Spleen (tissue), 11 donors: Measurements from ENCODE around the gene PLXNA2. TPM values are rescaled to one million over a fixed set of nuclear protein-coding genes. Genes with fewer than 3 reads are reported as not detected.

Source experiments
- DNase-seq: peaks from one replicate; pipeline ENCODE4 v3.0.0-alpha.2; 2020
- H3K27ac ChIP-seq, 8 donors: fragments of 200-600 bp; sonication (generic) in 7 of 8; 1 replicate in 4 of 8; 2 replicates in 4 of 8; pipeline versions ENCODE4 v1.5.0 to v1.8.0; 2016 to 2021; ENCODE audit warnings: inconsistent platforms in 4 of 8, mild to moderate bottlenecking in 4 of 8, moderate library complexity in 1 of 8
- H3K27me3 ChIP-seq, 7 donors: fragments of 200-600 bp; sonication (generic) in 6 of 7; replicated peaks in 1 of 7; 1 replicate in 4 of 7; 2 replicates in 3 of 7; pipeline versions ENCODE4 v1.5.0 to v1.8.0; 2016 to 2021; ENCODE audit warnings: inconsistent platforms in 3 of 7, mild to moderate bottlenecking in 1 of 7
- H3K36me3 ChIP-seq, 6 donors: fragments of 200-600 bp; sonication (generic) in 5 of 6; 1 replicate in 4 of 6; 2 replicates in 2 of 6; pipeline versions ENCODE4 v1.5.0 to v1.8.0; 2016 to 2021; ENCODE audit warnings: inconsistent platforms in 2 of 6
- H3K4me1 ChIP-seq, 6 donors: fragments of 200-600 bp; sonication (generic) in 5 of 6; 1 replicate in 3 of 6; 2 replicates in 3 of 6; pipeline versions ENCODE4 v1.5.0 to v1.8.0; 2016 to 2021; ENCODE audit warnings: inconsistent platforms in 3 of 6
- H3K4me3 ChIP-seq, 8 donors: fragments of 200-600 bp; sonication (generic) in 7 of 8; 1 replicate in 4 of 8; 2 replicates in 4 of 8; pipeline versions ENCODE4 v1.5.0 to v1.8.0; 2016 to 2021; ENCODE audit warnings: inconsistent platforms in 4 of 8, mild to moderate bottlenecking in 4 of 8, moderate library complexity in 2 of 8
- H3K9me3 ChIP-seq, 8 donors: fragments of 200-600 bp; sonication (generic) in 7 of 8; 1 replicate in 4 of 8; 2 replicates in 4 of 8; pipeline versions ENCODE4 v1.5.0 to v1.8.0; 2016 to 2021; ENCODE audit warnings: inconsistent platforms in 4 of 8
- POLR2A ChIP-seq, 3 donors: fragments of 450-650 bp; IDR thresholded peaks; one replicate each; pipeline ENCODE4 v1.5.1; 2017; ENCODE audit warnings: antibody characterized with exemption in 3 of 3, mild to moderate bottlenecking in 1 of 3
- POLR2AphosphoS5 ChIP-seq, 3 donors: sonication (generic); formaldehyde crosslinking; IDR thresholded peaks; one replicate each; pipeline ENCODE4 v1.5.1; 2017; ENCODE audit warnings: antibody characterized with exemption in 3 of 3
- WGBS, 5 donors: extraction: QIAGEN DNeasy Blood & Tissue Kit in 3 of 5; methylation state at CpG; one replicate each; pipeline versions ENCODE4 v1.1.5 to v1.1.7; 2013 to 2018; 5-methylcytosine and 5-hydroxymethylcytosine counted together
- intact Hi-C: fragments of 100-400 bp; cut with DNase I; formaldehyde crosslinking; loops from one replicate; pipeline ENCODE4 v1.15.0; 2023; ENCODE audit warnings: low total_unique reads
- polyA plus RNA-seq, 3 donors: library from polyadenylated mRNA; stranded (reverse); fragments of 200-250 nt; gene quantifications; one replicate each; pipeline ENCODE4 v1.2.1, GENCODE V29; 2013
- total RNA-seq, 7 donors: library from RNA; depleted of rRNA in 3 of 7; stranded (reverse); fragments of >200 nt in 3 of 7; fragmentation: NEBNext Ultra II Directional in 4 of 7; extraction: Animal tissue kit (Norgen Biotek cat#: 25700) in 4 of 7; gene quantifications; one replicate each; pipeline versions ENCODE4 v1.1.0 to v1.2.1, GENCODE V29; 2016 to 2021
- TF ChIP-seq, protein P1 (sequence below), 11 experiments: fragments of 200-600 bp in 7 of 11; fragments of 450-650 bp in 4 of 11; sonication (generic) in 4 of 11; IDR thresholded peaks in 8 of 11; conservative IDR thresholded peaks in 3 of 11; 1 replicate in 7 of 11; 2 replicates in 4 of 11; pipeline versions ENCODE4 v1.4.0 to v1.8.0; 2016 to 2021; ENCODE audit warnings: antibody characterized with exemption in 11 of 11, inconsistent platforms in 4 of 11, mild to moderate bottlenecking in 1 of 11
- donor health status: healthy with polysubstance abuse.
- donor health status: DM: no; HTN: no; CAD: no; lungs with moderate emphysema.
- donor health status: DM: no; HTN: no; CAD: no.
- donor health status: Bipolar disorder and iron deficiency.
- donor health status: healthy.
- donor health status: DM: no; HTN: no; CAD: no.
- donor health status: DM: yes; HTN: yes; CAD: no.

The PLXNA2 gene
- total and polyA plus RNA-seq, 10 donors: 0.93 to 16.9 (median 7.0) TPM

DNA sequence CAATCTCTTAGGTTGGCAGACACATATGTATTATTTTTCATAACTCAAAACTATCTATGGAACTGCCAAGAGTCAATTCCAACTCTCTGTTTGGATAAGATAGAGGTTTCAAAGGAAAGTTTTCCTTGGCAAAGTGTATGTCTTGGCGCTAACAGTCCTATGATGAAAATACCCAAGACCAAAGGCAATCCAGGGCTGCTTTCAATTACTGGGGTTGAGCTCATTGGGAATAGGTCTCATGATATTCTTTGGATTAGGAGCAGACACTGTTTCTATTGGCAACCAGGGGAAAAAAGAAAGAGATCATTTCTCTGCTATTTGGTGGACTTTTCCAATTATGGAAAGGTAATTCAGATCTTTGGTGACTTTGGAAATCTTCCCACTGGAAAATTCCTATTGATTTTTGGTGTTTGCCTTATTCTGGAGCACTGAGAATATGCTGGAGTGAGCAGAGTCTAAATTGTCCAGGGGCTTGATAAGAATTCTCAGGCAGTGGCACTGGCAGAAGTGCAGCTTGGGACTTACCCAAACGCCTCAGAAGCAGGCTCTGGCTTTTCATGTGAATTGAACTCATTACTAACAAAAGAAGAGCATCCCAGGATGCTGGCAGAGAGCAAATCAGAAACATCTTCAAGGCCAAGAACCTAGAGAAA is 20.4 kb upstream of the PLXNA2 start:
- DNase-seq: no peak
- 70 to 86% (median 71%) methylated on average over 2 of the region's 2 CpGs for WGBS, 5 donors
- TF ChIP-seq POLR2A (IDR thresholded peaks at IDR 0.05) (no peak), POLR2AphosphoS5 (IDR thresholded peaks at IDR 0.05) (no peak)
- TF ChIP-seq, protein P1, sequence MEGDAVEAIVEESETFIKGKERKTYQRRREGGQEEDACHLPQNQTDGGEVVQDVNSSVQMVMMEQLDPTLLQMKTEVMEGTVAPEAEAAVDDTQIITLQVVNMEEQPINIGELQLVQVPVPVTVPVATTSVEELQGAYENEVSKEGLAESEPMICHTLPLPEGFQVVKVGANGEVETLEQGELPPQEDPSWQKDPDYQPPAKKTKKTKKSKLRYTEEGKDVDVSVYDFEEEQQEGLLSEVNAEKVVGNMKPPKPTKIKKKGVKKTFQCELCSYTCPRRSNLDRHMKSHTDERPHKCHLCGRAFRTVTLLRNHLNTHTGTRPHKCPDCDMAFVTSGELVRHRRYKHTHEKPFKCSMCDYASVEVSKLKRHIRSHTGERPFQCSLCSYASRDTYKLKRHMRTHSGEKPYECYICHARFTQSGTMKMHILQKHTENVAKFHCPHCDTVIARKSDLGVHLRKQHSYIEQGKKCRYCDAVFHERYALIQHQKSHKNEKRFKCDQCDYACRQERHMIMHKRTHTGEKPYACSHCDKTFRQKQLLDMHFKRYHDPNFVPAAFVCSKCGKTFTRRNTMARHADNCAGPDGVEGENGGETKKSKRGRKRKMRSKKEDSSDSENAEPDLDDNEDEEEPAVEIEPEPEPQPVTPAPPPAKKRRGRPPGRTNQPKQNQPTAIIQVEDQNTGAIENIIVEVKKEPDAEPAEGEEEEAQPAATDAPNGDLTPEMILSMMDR (IDR thresholded peaks at IDR 0.05 in 8 of 11, conservative IDR thresholded peaks at IDR 0.05 in 3 of 11): no peak
- H3K9me3 ChIP-seq: peaks cover 0 to 16% (median 6%) of the 10 kb centered on the region in 8 donors
- no peak overlapping the region for H3K27ac ChIP-seq
- H3K4me3 ChIP-seq: no peak overlapping the region
- H3K36me3 ChIP-seq: no peaks in the 10 kb centered on the region
- intact Hi-C loops: no loop called here
- no peaks in the 10 kb centered on the region for H3K4me1 ChIP-seq
- peaks cover 0 to 44% (median 7%) of the 10 kb centered on the region in 7 donors for H3K27me3 ChIP-seq

DNA sequence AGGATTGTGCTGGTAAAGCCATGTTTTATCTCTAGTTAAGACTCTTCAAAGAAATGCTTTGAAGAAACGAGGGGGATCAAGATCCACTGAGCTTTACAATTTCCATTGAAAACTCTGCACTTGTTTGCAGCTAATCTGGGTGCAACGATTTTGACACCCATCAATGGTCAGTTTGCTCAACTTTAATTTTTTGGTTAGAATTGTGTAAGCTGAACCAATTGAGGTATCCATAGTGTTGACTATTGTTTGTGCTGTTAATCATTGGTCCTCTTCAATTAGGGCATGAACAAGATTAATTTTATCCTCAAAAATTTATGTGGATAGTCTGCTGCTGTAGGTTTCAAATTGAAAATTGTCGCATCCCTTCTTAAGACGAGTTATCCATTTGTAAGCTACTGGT is 17.7 kb upstream of the PLXNA2 start:
- H3K27me3 ChIP-seq: peaks cover 0 to 35% (median under 1%) of the 10 kb centered on the region in 7 donors
- 69 to 90% (median 75%) methylated on average over 4 of the region's 4 CpGs for WGBS, 5 donors
- no peak for DNase-seq
- H3K9me3 ChIP-seq: peaks cover 0 to 16% (median 6%) of the 10 kb centered on the region in 8 donors
- no peak overlapping the region for H3K27ac ChIP-seq
- H3K36me3 ChIP-seq: no peaks in the 10 kb centered on the region
- H3K4me1 ChIP-seq: no peaks in the 10 kb centered on the region
- TF ChIP-seq, protein P1 (IDR thresholded peaks at IDR 0.05 in 8 of 11, conservative IDR thresholded peaks at IDR 0.05 in 3 of 11): no peak
- no peak for TF ChIP-seq POLR2AphosphoS5 (IDR thresholded peaks at IDR 0.05)
- TF ChIP-seq POLR2A (IDR thresholded peaks at IDR 0.05): no peak
- no peak overlapping the region for H3K4me3 ChIP-seq
- intact Hi-C loops: no loop called here

DNA sequence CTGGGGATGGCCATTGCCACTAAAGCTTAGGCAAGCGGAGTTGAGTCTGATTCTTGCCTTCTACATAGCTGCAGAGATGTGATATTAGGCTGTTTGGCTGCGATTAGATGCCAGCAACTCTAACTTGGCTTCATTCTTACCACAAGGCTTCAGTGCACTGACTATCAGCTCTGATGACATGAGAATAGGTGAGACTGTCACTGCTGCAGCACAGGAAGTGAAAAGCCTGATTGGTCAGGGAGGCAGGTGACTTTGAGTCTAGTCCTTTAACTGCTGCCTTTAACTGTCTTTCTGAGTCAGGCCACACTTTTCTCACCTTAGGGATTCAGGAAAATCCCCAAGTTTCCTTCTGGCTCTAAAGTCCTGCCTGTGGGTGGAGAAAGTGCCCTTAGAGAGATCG is 14.1 kb upstream of the PLXNA2 start:
- Histone ChIP-seq H3K4me1 (no peaks in the 10 kb centered on the region), H3K9me3 (peaks cover 0 to 16% (median 6%) of the 10 kb centered on the region in 8 donors), H3K4me3 (no peak overlapping the region), H3K36me3 (no peaks in the 10 kb centered on the region), H3K27ac (no peak overlapping the region), H3K27me3 (peaks cover 0 to 28% (median 0%) of the 10 kb centered on the region in 7 donors)
- DNase-seq: no peak
- 82 to 95% (median 89%) methylated on average over 3 of the region's 3 CpGs for WGBS, 5 donors
- no peak for TF ChIP-seq POLR2A (IDR thresholded peaks at IDR 0.05)
- TF ChIP-seq, protein P1 (IDR thresholded peaks at IDR 0.05 in 8 of 11, conservative IDR thresholded peaks at IDR 0.05 in 3 of 11): no peak
- TF ChIP-seq POLR2AphosphoS5 (IDR thresholded peaks at IDR 0.05): no peak
- intact Hi-C loops: no loop called here

DNA sequence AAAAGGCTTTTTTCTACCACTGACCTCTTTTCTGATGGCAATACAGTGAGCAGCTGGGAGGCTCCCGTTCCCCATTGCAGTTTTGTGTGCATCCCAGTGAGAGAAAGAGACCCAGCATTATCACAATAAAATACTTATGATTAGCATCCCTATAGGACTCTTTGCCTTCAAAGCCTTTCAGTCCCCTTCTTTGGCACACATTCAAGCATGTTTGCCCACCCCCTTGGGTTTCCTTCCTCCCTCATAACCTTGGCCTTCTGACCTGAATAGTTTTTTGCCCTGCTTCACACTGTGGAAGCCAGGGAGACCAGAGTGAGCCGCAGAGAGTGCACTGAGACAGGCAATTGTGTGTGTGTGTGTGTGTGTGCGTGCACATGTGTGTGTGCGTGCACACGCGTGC is 13.2 kb upstream of the PLXNA2 start:
- no peak overlapping the region for H3K4me3 ChIP-seq
- DNase-seq: no peak
- TF ChIP-seq, protein P1 (IDR thresholded peaks at IDR 0.05 in 8 of 11, conservative IDR thresholded peaks at IDR 0.05 in 3 of 11): no peak
- TF ChIP-seq POLR2A (IDR thresholded peaks at IDR 0.05): no peak
- no peak for TF ChIP-seq POLR2AphosphoS5 (IDR thresholded peaks at IDR 0.05)
- 66 to 75% (median 71%) methylated on average over 6 of the region's 6 CpGs for WGBS, 5 donors
- H3K27me3 ChIP-seq: peaks cover 0 to 37% (median 0%) of the 10 kb centered on the region in 7 donors
- H3K9me3 ChIP-seq: peaks cover 0 to 16% (median 6%) of the 10 kb centered on the region in 8 donors
- no peak overlapping the region for H3K27ac ChIP-seq
- no peaks in the 10 kb centered on the region for H3K36me3 ChIP-seq
- H3K4me1 ChIP-seq: no peaks in the 10 kb centered on the region
- intact Hi-C loops: no loop called here
